ENCODE results near the gene IL10RB. TPM values are rescaled to one million over a fixed set of nuclear protein-coding genes. Genes with fewer than 3 reads are reported as not detected.
"Not testable (repeated sequence)": the region's sequence is repeated elsewhere in the genome, so short reads cannot be mapped to it uniquely, and the experiment has no call there.

The IL10RB gene
- total RNA-seq = 31.1 and 41.5 TPM in 2 replicates

GRCh38 chr21:33266050-33266788 is at the start of gene IL10RB:
Gene IL10RB (plus strand): TSS chr21:33266367. CDS start chr21:33266466, 99 bp downstream.
- Histone ChIP-seq H3K4me3 (ENCODE audit: low read depth, low read length) (peak within 1 kb of the TSS; percentile 86), H3K27me3 (ENCODE audit: control insufficient read depth, insufficient read depth, low read length) (no peaks in the 10 kb centered on the region), H3K36me3 (ENCODE audit: control insufficient read depth, insufficient read depth, low read length) (no peaks in the 10 kb centered on the region)
- FAIRE-seq (no peak), DNase-seq (ENCODE audit: low read depth) (peak; percentile 43)
- no peak for TF ChIP-seq CTCF (IDR thresholded peaks at IDR 0.05; ENCODE audit: insufficient read depth, low read length, severe bottlenecking)

GRCh38 chr21:33217138-33217520 is 49.0 kb upstream of the IL10RB start:
- no peak overlapping the region for H3K4me3 ChIP-seq (ENCODE audit: low read depth, low read length)
- FAIRE-seq = no peak

GRCh38 chr21:33219300-33219699 is 46.9 kb upstream of the IL10RB start:
- FAIRE-seq = no peak
- DNase-seq (ENCODE audit: low read depth) = no peak
- H3K36me3 ChIP-seq (ENCODE audit: control insufficient read depth, insufficient read depth, low read length) = no peaks in the 10 kb centered on the region
- TF ChIP-seq CTCF (IDR thresholded peaks at IDR 0.05; ENCODE audit: insufficient read depth, low read length, severe bottlenecking) = no peak
- no peak overlapping the region for H3K4me3 ChIP-seq (ENCODE audit: low read depth, low read length)
- H3K27me3 ChIP-seq (ENCODE audit: control insufficient read depth, insufficient read depth, low read length) = no peaks in the 10 kb centered on the region

More at GRCh38 chr21:33217138-33217520, 49.0 kb upstream of the IL10RB start:
- Histone ChIP-seq H3K36me3 (ENCODE audit: control insufficient read depth, insufficient read depth, low read length) (no peaks in the 10 kb centered on the region), H3K27me3 (ENCODE audit: control insufficient read depth, insufficient read depth, low read length) (no peaks in the 10 kb centered on the region)
- DNase-seq (ENCODE audit: low read depth) = no peak
- no peak for TF ChIP-seq CTCF (IDR thresholded peaks at IDR 0.05; ENCODE audit: insufficient read depth, low read length, severe bottlenecking)

GRCh38 chr21:33219954-33220353 is 46.2 kb upstream of the IL10RB start:
- DNase-seq (ENCODE audit: low read depth) (no peak), FAIRE-seq (no peak)
- no peaks in the 10 kb centered on the region for H3K36me3 ChIP-seq (ENCODE audit: control insufficient read depth, insufficient read depth, low read length)

GRCh38 chr21:33225376-33225775 is 40.8 kb upstream of the IL10RB start:
- not testable (repeated sequence) for H3K4me3 ChIP-seq (ENCODE audit: low read depth, low read length); H3K27me3 ChIP-seq (ENCODE audit: control insufficient read depth, insufficient read depth, low read length); FAIRE-seq; DNase-seq (ENCODE audit: low read depth); H3K36me3 ChIP-seq (ENCODE audit: control insufficient read depth, insufficient read depth, low read length)

More at GRCh38 chr21:33219954-33220353, 46.2 kb upstream of the IL10RB start:
- Histone ChIP-seq H3K27me3 (ENCODE audit: control insufficient read depth, insufficient read depth, low read length) (no peaks in the 10 kb centered on the region), H3K4me3 (ENCODE audit: low read depth, low read length) (no peak overlapping the region)
- no peak for TF ChIP-seq CTCF (IDR thresholded peaks at IDR 0.05; ENCODE audit: insufficient read depth, low read length, severe bottlenecking)

GRCh38 chr21:33228455-33228854 is 37.7 kb upstream of the IL10RB start:
- FAIRE-seq = no peak
- DNase-seq (ENCODE audit: low read depth) = no peak
- H3K4me3 ChIP-seq (ENCODE audit: low read depth, low read length) = no peak overlapping the region
- TF ChIP-seq CTCF (IDR thresholded peaks at IDR 0.05; ENCODE audit: insufficient read depth, low read length, severe bottlenecking) = no peak
- H3K27me3 ChIP-seq (ENCODE audit: control insufficient read depth, insufficient read depth, low read length) = no peaks in the 10 kb centered on the region
- H3K36me3 ChIP-seq (ENCODE audit: control insufficient read depth, insufficient read depth, low read length) = no peaks in the 10 kb centered on the region
